NT2/D1 (cell line): Measurements from ENCODE around the gene HMHB1.

Experiments used
- DNase-seq: peaks from one replicate; pipeline ENCODE4 v3.0.0-alpha.2; 2011; ENCODE audit warnings: low read depth, low spot score
- H3K27me3 ChIP-seq: 2 replicates; pipeline ENCODE4 v1.6.0; 2011; ENCODE audit warnings: mild to moderate bottlenecking; ENCODE audit not compliant: insufficient read length, insufficient read depth
- H3K36me3 ChIP-seq: 2 replicates; pipeline ENCODE4 v1.6.1; 2011; ENCODE audit warnings: mild to moderate bottlenecking, low read length, mixed read lengths; ENCODE audit not compliant: insufficient read depth, insufficient read length
- H3K4me1 ChIP-seq: 2 replicates; pipeline ENCODE4 v1.5.1; 2011; ENCODE audit not compliant: insufficient read depth, insufficient read length
- H3K4me3 ChIP-seq: 2 replicates; pipeline ENCODE4 v1.5.1; 2011; ENCODE audit warnings: low read depth; ENCODE audit not compliant: insufficient read length
- H3K9ac ChIP-seq: 2 replicates; pipeline ENCODE4 v1.6.0; 2011; ENCODE audit warnings: low read depth; ENCODE audit not compliant: insufficient read length
- H3K9me3 ChIP-seq: 2 replicates; pipeline ENCODE4 v1.5.1; 2011; ENCODE audit warnings: mild to moderate bottlenecking, low read length; ENCODE audit not compliant: insufficient read depth
- SUZ12 ChIP-seq: IDR thresholded peaks from 2 replicates; pipeline ENCODE4 v1.6.1; 2011; ENCODE audit not compliant: insufficient read length, insufficient read depth; ENCODE audit errors: extremely low read depth
- YY1 ChIP-seq: IDR thresholded peaks from 2 replicates; pipeline ENCODE4 v1.6.1; 2011; ENCODE audit not compliant: insufficient read length, insufficient read depth
- ZNF274 ChIP-seq: IDR thresholded peaks from 2 replicates; pipeline ENCODE4 v1.6.1; 2011; ENCODE audit warnings: mild to moderate bottlenecking, low read depth, low read length

HMHB1 gene

GRCh38 chr5:143790457-143791112 lies 21.4 kb upstream of the HMHB1 start:
- no peak overlapping the region for H3K9ac ChIP-seq
- no peaks in the 10 kb centered on the region for H3K4me1 ChIP-seq
- H3K9me3 ChIP-seq, result no peaks in the 10 kb centered on the region
- no peak for DNase-seq
- no peaks in the 10 kb centered on the region for H3K36me3 ChIP-seq
- no peak for TF ChIP-seq YY1
- no peak for TF ChIP-seq SUZ12
- TF ChIP-seq ZNF274, result no peak
- no peaks in the 10 kb centered on the region for H3K27me3 ChIP-seq
- H3K4me3 ChIP-seq, result no peak overlapping the region

DNA sequence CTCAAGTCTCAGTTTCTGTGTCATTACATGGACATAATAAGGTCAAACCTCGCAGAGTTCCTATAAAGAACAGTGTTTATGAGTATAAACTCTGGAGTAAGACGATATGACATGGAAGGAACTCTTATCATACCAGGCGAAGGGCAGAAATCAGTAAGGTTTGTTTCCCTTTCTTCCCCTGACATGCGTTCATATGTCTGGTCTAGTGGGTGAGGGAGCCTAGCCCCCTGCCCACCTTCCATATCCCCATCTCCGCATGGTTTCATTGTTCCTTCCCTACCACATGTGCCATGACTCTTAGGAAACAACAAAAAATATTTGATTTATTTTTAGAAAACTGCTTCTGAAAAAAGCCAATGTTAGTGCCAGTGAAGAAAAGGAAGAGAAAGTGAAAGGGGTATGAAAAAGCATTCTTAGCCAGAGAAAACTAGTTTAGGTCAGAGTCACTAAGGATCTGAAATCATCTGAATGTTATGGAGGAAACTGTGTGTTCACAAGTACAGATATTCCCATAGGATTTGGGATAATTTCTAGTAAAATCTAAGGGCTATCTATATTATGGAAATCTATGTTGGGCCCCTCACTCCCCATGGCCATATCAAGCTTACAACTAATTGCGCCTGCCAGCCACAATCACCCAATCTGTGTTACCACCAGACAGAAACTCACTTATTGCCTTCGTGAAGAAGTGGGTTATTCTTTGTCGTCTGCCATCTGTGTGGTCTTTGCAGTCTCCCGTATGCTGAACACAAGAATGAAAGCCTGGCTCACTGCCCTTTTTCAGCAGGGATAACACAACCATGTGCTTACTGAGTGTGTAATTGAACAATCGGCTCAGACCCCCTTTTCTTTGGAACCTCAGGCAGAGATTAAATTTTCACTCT lies 19.9 kb upstream of the HMHB1 start:
- H3K36me3 ChIP-seq, result no peaks in the 10 kb centered on the region
- TF ChIP-seq SUZ12 (no peak), YY1 (no peak), ZNF274 (no peak)
- no peaks in the 10 kb centered on the region for H3K9me3 ChIP-seq
- no peaks in the 10 kb centered on the region for H3K4me1 ChIP-seq
- H3K4me3 ChIP-seq, result no peak overlapping the region
- H3K27me3 ChIP-seq, result no peaks in the 10 kb centered on the region
- no peak overlapping the region for H3K9ac ChIP-seq
- DNase-seq, result no peak

DNA sequence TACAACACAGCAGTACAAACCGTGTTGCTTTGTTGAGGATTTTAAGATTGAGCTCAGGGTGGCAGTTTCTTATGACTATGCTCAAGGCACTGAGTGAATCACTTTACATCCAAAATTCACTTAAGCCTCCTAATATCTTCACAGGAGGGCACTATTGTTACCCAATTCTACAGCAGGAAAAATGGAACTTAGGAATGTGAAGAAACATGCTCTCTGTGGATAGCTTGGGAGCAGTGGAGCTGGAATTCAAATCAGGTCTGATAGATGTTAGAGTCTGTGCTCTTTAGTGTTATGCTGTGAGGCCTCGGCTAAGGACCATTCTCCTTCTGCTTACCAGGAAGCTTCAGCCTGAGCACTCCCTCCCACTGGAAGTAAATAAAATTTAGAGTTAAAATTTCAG lies 18.7 kb upstream of the HMHB1 start:
- TF ChIP-seq YY1 (no peak), ZNF274 (no peak), SUZ12 (no peak)
- H3K9ac ChIP-seq, result no peak overlapping the region
- H3K4me1 ChIP-seq, result no peaks in the 10 kb centered on the region
- H3K27me3 ChIP-seq, result no peaks in the 10 kb centered on the region
- no peak overlapping the region for H3K4me3 ChIP-seq
- H3K9me3 ChIP-seq, result no peaks in the 10 kb centered on the region
- no peaks in the 10 kb centered on the region for H3K36me3 ChIP-seq
- no peak for DNase-seq

DNA sequence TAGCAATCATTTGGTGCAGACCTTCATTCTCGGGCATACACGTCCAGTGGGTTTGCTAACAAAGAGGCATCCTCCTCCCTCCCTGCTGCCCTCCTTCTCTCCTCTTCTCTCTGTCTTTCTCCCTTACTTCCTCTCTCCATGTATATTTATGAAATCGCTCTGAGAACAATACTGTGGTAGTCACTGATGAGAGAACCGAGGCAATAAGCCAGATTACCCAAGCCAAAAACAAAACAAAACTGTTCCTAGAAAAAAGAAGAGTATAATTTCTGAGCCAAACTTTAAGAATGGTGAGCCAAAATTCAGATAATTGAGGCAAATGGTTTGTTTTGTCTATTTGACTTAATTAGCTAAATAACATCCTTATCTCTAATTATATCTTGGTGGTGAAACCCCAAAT lies 15.8 kb upstream of the HMHB1 start:
- Histone ChIP-seq H3K9me3 (no peaks in the 10 kb centered on the region), H3K36me3 (no peaks in the 10 kb centered on the region), H3K4me1 (no peaks in the 10 kb centered on the region), H3K27me3 (no peaks in the 10 kb centered on the region), H3K4me3 (no peak overlapping the region), H3K9ac (no peak overlapping the region)
- DNase-seq, result no peak
- TF ChIP-seq YY1 (no peak), SUZ12 (no peak), ZNF274 (no peak)

DNA sequence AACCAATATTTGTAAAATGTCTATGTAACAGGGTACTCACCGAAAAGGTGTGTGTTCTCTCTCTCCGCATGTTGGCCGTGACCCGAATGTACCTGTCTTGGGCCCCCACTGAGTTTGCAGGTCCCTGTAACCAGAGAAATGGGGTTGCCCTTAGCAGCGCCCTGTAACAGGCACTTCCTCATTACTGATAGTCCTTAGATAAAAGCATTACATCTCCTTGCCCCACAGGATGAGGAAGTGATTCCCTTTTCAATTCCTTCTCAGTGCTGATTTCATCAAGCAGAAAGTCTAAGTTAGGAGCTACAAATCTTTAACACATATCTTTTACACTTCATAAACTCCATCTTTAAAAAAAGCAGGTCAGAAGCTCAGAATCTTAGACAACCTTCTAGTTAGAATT lies 15.2 kb upstream of the HMHB1 start:
- no peak for TF ChIP-seq YY1
- TF ChIP-seq ZNF274, result no peak
- no peak for TF ChIP-seq SUZ12
- H3K9ac ChIP-seq, result no peak overlapping the region
- H3K4me1 ChIP-seq, result no peaks in the 10 kb centered on the region
- H3K27me3 ChIP-seq, result no peaks in the 10 kb centered on the region
- H3K9me3 ChIP-seq, result no peaks in the 10 kb centered on the region
- no peaks in the 10 kb centered on the region for H3K36me3 ChIP-seq
- no peak for DNase-seq
- no peak overlapping the region for H3K4me3 ChIP-seq

DNA sequence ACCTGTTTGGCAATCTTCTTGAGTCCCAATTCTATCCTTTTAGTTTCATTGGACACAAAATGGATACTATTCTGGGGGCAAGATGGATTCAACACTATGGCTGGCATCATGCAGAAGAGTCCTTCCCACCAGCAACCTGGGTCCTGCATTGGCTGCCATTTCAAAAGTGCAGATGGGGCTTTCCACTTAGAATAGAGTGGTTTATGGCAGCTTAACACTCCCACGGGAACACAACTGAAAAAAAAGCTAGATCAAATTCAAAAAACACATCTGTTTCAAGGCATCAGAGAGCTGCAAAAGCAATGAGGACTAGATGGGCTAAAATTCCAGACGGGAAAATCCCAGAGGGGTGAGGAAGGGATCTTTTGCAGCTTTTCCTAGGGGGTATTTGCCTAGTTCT lies 11.2 kb upstream of the HMHB1 start:
- Histone ChIP-seq H3K4me3 (no peak overlapping the region), H3K27me3 (no peaks in the 10 kb centered on the region), H3K9ac (no peak overlapping the region), H3K4me1 (no peaks in the 10 kb centered on the region), H3K9me3 (no peaks in the 10 kb centered on the region), H3K36me3 (no peaks in the 10 kb centered on the region)
- DNase-seq, result no peak
- no peak for TF ChIP-seq YY1
- no peak for TF ChIP-seq SUZ12
- no peak for TF ChIP-seq ZNF274

GRCh38 chr5:143801252-143801939 lies 10.6 kb upstream of the HMHB1 start:
- H3K4me1 ChIP-seq, result no peaks in the 10 kb centered on the region
- H3K36me3 ChIP-seq, result no peaks in the 10 kb centered on the region
- TF ChIP-seq YY1 (no peak), ZNF274 (no peak), SUZ12 (no peak)
- no peaks in the 10 kb centered on the region for H3K27me3 ChIP-seq
- DNase-seq, result no peak
- no peaks in the 10 kb centered on the region for H3K9me3 ChIP-seq
- no peak overlapping the region for H3K9ac ChIP-seq
- H3K4me3 ChIP-seq, result no peak overlapping the region
